HCT116 (cell line): Measurements from ENCODE around the gene FOXA1. TPM values are rescaled to one million over a fixed set of nuclear protein-coding genes. Genes with fewer than 3 reads are reported as not detected.

Source experiments
- ATAC-seq: fragments of 200-7000 bp; cut with Tn5 transposase; 2 replicates; pipeline ENCODE4 v1.9.1; 2020; ENCODE audit warnings: mild to moderate bottlenecking, moderate library complexity
- BruUV-seq: library from RNA; stranded (reverse); fragments of 400-500 nt; replicated peaks from 2 replicates; lab custom pipeline; 2021; lab: Mats Ljungman, UMichigan
- CTCF ChIA-PET: fragments of 300-600 bp; sonication (Branson Sonifier 250); formaldehyde crosslinking; loops from one replicate; lab custom pipeline; 2021; ENCODE audit warnings: antibody characterized with exemption; lab: Charles Lee
- POLR2A ChIA-PET: fragments of 300-600, 350-600 bp; sonication (Branson Sonifier 250); formaldehyde crosslinking; loops from one replicate; lab custom pipeline; 2021; ENCODE audit warnings: antibody characterized with exemption; lab: Charles Lee
- RAD21 ChIA-PET, 2 experiments: fragments of 300-600 bp; sonication (Branson Sonifier 250); formaldehyde crosslinking; loops; one replicate each; lab custom pipeline; 2023; ENCODE audit warnings: low total read pairs in 2 of 2; ENCODE audit not compliant: uncharacterized antibody in 2 of 2, unreplicated experiment in 2 of 2, low non-redundant PET in 1 of 2; lab: Charles Lee
- DNase-seq: peaks from one replicate; pipeline ENCODE4 v3.0.0-alpha.2; 2010; ENCODE audit warnings: low read depth, low spot score
- H2AFZ ChIP-seq: fragments of 200-600 bp; shearing (Covaris generic), sonication (generic); 2 replicates; pipeline ENCODE4 v1.6.1; 2017; ENCODE audit warnings: low read depth, mixed run types, mixed read lengths, antibody characterized with exemption, low read length; ENCODE audit not compliant: poor library complexity, severe bottlenecking
- H3K27ac ChIP-seq: 2 replicates; pipeline ENCODE4 v1.5.1; 2012; ENCODE audit warnings: low read depth, low read length
- H3K27me3 ChIP-seq: fragments of 200-600 bp; sonication (generic); 2 replicates; pipeline ENCODE4 v1.6.1; 2016; ENCODE audit warnings: mixed run types, low read length, mixed read lengths; ENCODE audit not compliant: insufficient read depth
- H3K36me3 ChIP-seq, 2 experiments: fragments of 200-500 bp in 1 of 2; fragments of 200-600 bp in 1 of 2; sonication (Bioruptor generic) in 1 of 2; sonication (generic) in 1 of 2; 2 replicates each; pipeline versions ENCODE4 v1.5.1 to v1.6.1; 2014 to 2016; ENCODE audit warnings: low read length in 2 of 2, inconsistent platforms in 1 of 2, mixed read lengths in 1 of 2, mixed run types in 1 of 2; ENCODE audit not compliant: insufficient read depth in 2 of 2, control insufficient read depth in 1 of 2
- H3K4me1 ChIP-seq, 2 experiments: fragments of 200-600 bp in 1 of 2; sonication (generic) in 1 of 2; 2 replicates each; pipeline versions ENCODE4 v1.5.1 to v1.6.1; 2012 to 2017; ENCODE audit warnings: low read length in 2 of 2, inconsistent platforms in 1 of 2, mild to moderate bottlenecking in 1 of 2, mixed read lengths in 1 of 2, mixed run types in 1 of 2, moderate library complexity in 1 of 2; ENCODE audit not compliant: insufficient read depth in 2 of 2, control insufficient read depth in 1 of 2
- H3K4me2 ChIP-seq: fragments of 200-600 bp; sonication (generic); 2 replicates; pipeline ENCODE4 v1.6.1; 2017; ENCODE audit warnings: mixed run types, low read length, mixed read lengths
- H3K4me3 ChIP-seq, 2 experiments: fragments of 200-600 bp in 1 of 2; sonication (generic) in 1 of 2; replicated peaks in 1 of 2; 2 replicates each; pipeline ENCODE4 v1.5.1; 2011 to 2016; ENCODE audit warnings: low read length in 2 of 2, control low read depth in 1 of 2, low read depth in 1 of 2, mild to moderate bottlenecking in 1 of 2, mixed read lengths in 1 of 2, mixed run types in 1 of 2
- H3K79me2 ChIP-seq: fragments of 200-600 bp; sonication (generic); 2 replicates; pipeline ENCODE4 v1.6.1; 2017; ENCODE audit warnings: mild to moderate bottlenecking, mixed run types, low read length, moderate library complexity, mixed read lengths; ENCODE audit not compliant: insufficient read depth
- H3K9ac ChIP-seq: fragments of 200-600 bp; sonication (generic); 2 replicates; pipeline ENCODE4 v1.6.1; 2016; ENCODE audit warnings: low read length, mixed read lengths
- H3K9me2 ChIP-seq: fragments of 200-600 bp; sonication (generic), shearing (Covaris generic); 2 replicates; pipeline ENCODE4 v1.6.1; 2017; ENCODE audit warnings: mixed run types, mild to moderate bottlenecking, moderate library complexity; ENCODE audit not compliant: insufficient read depth
- H3K9me3 ChIP-seq, 2 experiments: fragments of 200-500 bp in 1 of 2; fragments of 200-600 bp in 1 of 2; sonication (Bioruptor generic) in 1 of 2; sonication (generic) in 1 of 2; 2 replicates each; pipeline ENCODE4 v1.6.1; 2014 to 2017; ENCODE audit warnings: low read length in 2 of 2, mixed read lengths in 2 of 2, inconsistent platforms in 1 of 2, low read depth in 1 of 2, mild to moderate bottlenecking in 1 of 2, mixed run types in 1 of 2, moderate library complexity in 1 of 2; ENCODE audit not compliant: control insufficient read depth in 1 of 2, insufficient read depth in 1 of 2
- H4K20me1 ChIP-seq: fragments of 200-600 bp; sonication (generic), shearing (Covaris generic); 2 replicates; pipeline ENCODE4 v1.6.1; 2017; ENCODE audit warnings: mixed run types, mild to moderate bottlenecking, moderate library complexity; ENCODE audit not compliant: insufficient read depth
- CEBPB ChIP-seq: IDR thresholded peaks from 2 replicates; pipeline ENCODE4 v1.6.1; 2012; ENCODE audit warnings: low read depth
- EGR1 ChIP-seq: IDR thresholded peaks from 2 replicates; pipeline ENCODE4 v1.6.1; 2012; ENCODE audit warnings: low read depth
- ELF1 ChIP-seq: IDR thresholded peaks from 2 replicates; pipeline ENCODE4 v1.6.1; 2012; ENCODE audit warnings: low read depth, borderline replicate concordance
- EZH2phosphoT487 ChIP-seq: fragments of 200-600 bp; IDR thresholded peaks from 2 replicates; pipeline ENCODE4 v1.6.1; 2018; ENCODE audit warnings: antibody characterized with exemption, borderline replicate concordance
- FOSL1 ChIP-seq: IDR thresholded peaks from 2 replicates; pipeline ENCODE4 v1.6.1; 2012; ENCODE audit warnings: low read depth
- POLR2AphosphoS5 ChIP-seq: IDR thresholded peaks from 2 replicates; pipeline ENCODE4 v1.6.1; 2011; ENCODE audit warnings: mild to moderate bottlenecking, low read depth, low read length, moderate library complexity
- RAD21 ChIP-seq: IDR thresholded peaks from 2 replicates; pipeline ENCODE4 v1.6.1; 2012; ENCODE audit warnings: low read depth, mild to moderate bottlenecking
- SRF ChIP-seq: IDR thresholded peaks from 2 replicates; pipeline ENCODE4 v1.6.1; 2012; ENCODE audit warnings: low read depth
- TCF7L2 ChIP-seq: IDR thresholded peaks from 2 replicates; pipeline ENCODE4 v1.7.0; 2011; ENCODE audit warnings: borderline replicate concordance, inconsistent platforms; ENCODE audit not compliant: insufficient read depth, insufficient read length; ENCODE audit errors: extremely low read depth
- YY1 ChIP-seq: IDR thresholded peaks from 2 replicates; pipeline ENCODE4 v1.6.1; 2011; ENCODE audit warnings: low read length, low read depth, moderate library complexity, mild to moderate bottlenecking; ENCODE audit not compliant: insufficient replicate concordance; ENCODE audit errors: extremely low read depth
- ZFX ChIP-seq: fragments of 450-650 bp; IDR thresholded peaks from 2 replicates; pipeline ENCODE4 v1.6.1; 2017
- ZNF274 ChIP-seq: fragments of 200-500 bp; sonication (Bioruptor generic); IDR thresholded peaks from 2 replicates; pipeline ENCODE4 v1.6.1; 2014; ENCODE audit warnings: mild to moderate bottlenecking, low read depth, low read length, inconsistent platforms
- intact Hi-C: fragments of 100-400 bp; cut with micrococcal nuclease; formaldehyde crosslinking; loops from 2 replicates; pipeline ENCODE4 v1.10.0; 2022
- total RNA-seq: library from RNA; stranded (reverse); gene quantifications from one replicate; pipeline ENCODE4 v1.2.1, GENCODE V29; 2021; ENCODE audit not compliant: unreplicated experiment
- TF ChIP-seq, protein P1 (sequence below), 3 experiments: fragments of 200-600 bp in 1 of 3; sonication (generic) in 1 of 3; IDR thresholded peaks in 2 of 3; conservative IDR thresholded peaks in 1 of 3; 2 replicates each; pipeline ENCODE4 v1.5.1; 2012 to 2017; ENCODE audit warnings: low read depth in 2 of 3, low read length in 2 of 3, antibody characterized with exemption in 1 of 3, borderline replicate concordance in 1 of 3, control low read depth in 1 of 3, mild to moderate bottlenecking in 1 of 3, mixed read lengths in 1 of 3, mixed run types in 1 of 3, moderate library complexity in 1 of 3; ENCODE audit not compliant: insufficient read depth in 1 of 3
- TF ChIP-seq, protein P2 (sequence below): IDR thresholded peaks from 2 replicates; pipeline ENCODE4 v1.6.1; 2011; ENCODE audit warnings: mild to moderate bottlenecking, low read length, moderate library complexity; ENCODE audit not compliant: insufficient replicate concordance; ENCODE audit errors: extremely low read depth
- TF ChIP-seq, protein P3 (sequence below): IDR thresholded peaks from 2 replicates; pipeline ENCODE4 v1.6.1; 2012; ENCODE audit warnings: low read depth
- TF ChIP-seq, protein P4 (sequence below): IDR thresholded peaks from 2 replicates; pipeline ENCODE4 v1.6.1; 2012

The FOXA1 gene
- total RNA-seq, 1 experiment from 2014 or later = 1.3 TPM

DNA sequence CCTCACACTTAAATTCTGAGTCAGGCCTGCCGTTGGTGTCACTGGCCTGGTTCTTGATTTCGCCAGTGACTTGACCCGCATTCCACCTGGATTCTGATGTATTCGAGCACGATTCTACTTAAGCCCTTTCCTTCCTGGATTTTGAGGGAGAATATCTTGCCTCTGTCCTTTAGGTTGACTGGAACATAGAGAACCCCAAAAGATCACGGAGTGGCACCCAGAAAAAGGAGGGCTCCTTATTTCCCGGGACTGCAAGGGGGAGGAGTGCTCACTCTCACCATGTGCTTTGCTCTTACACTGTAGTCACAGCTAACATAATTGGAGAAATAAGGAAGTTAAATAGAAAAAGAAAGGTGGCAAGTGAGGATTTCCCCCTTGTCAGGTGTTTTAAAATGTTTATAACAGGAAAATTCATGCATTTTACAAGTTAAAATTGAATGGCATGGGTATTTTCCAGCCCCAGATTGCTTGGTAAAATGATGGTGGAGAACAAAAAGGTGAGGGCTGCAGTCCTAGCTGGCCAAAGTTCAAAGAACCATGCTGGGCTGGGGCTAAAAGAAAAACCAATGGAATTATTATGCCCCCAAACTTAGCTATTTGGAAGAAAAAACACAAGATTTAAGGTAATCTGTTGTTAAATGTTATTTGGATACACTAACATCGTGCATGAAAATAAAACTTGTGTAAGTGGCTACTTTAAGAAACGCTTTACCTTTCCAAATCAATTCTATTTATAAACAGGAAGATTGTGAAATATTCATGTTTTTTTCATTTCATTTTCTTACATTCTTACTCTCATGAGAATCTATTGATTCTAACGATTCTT, 8.9 kb downstream of the FOXA1 start:
- TF ChIP-seq ZNF274 (no peak), EGR1 (no peak), EZH2phosphoT487 (no peak), SRF (no peak), FOSL1 (no peak), RAD21 (no peak), TCF7L2 (no peak), POLR2AphosphoS5 (no peak), CEBPB (no peak), ZFX (no peak), ELF1 (no peak), YY1 (no peak)
- TF ChIP-seq, protein P1, sequence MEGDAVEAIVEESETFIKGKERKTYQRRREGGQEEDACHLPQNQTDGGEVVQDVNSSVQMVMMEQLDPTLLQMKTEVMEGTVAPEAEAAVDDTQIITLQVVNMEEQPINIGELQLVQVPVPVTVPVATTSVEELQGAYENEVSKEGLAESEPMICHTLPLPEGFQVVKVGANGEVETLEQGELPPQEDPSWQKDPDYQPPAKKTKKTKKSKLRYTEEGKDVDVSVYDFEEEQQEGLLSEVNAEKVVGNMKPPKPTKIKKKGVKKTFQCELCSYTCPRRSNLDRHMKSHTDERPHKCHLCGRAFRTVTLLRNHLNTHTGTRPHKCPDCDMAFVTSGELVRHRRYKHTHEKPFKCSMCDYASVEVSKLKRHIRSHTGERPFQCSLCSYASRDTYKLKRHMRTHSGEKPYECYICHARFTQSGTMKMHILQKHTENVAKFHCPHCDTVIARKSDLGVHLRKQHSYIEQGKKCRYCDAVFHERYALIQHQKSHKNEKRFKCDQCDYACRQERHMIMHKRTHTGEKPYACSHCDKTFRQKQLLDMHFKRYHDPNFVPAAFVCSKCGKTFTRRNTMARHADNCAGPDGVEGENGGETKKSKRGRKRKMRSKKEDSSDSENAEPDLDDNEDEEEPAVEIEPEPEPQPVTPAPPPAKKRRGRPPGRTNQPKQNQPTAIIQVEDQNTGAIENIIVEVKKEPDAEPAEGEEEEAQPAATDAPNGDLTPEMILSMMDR (IDR thresholded peaks at IDR 0.05 in 2 of 3, conservative IDR thresholded peaks at IDR 0.05 in 1 of 3; ENCODE audit: borderline replicate concordance in 1 of 3, insufficient read depth in 1 of 3, low read depth in 2 of 3, low read length in 2 of 3) = no peak
- TF ChIP-seq, protein P2, sequence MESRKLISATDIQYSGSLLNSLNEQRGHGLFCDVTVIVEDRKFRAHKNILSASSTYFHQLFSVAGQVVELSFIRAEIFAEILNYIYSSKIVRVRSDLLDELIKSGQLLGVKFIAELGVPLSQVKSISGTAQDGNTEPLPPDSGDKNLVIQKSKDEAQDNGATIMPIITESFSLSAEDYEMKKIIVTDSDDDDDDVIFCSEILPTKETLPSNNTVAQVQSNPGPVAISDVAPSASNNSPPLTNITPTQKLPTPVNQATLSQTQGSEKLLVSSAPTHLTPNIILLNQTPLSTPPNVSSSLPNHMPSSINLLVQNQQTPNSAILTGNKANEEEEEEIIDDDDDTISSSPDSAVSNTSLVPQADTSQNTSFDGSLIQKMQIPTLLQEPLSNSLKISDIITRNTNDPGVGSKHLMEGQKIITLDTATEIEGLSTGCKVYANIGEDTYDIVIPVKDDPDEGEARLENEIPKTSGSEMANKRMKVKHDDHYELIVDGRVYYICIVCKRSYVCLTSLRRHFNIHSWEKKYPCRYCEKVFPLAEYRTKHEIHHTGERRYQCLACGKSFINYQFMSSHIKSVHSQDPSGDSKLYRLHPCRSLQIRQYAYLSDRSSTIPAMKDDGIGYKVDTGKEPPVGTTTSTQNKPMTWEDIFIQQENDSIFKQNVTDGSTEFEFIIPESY = no peak
- TF ChIP-seq, protein P3, sequence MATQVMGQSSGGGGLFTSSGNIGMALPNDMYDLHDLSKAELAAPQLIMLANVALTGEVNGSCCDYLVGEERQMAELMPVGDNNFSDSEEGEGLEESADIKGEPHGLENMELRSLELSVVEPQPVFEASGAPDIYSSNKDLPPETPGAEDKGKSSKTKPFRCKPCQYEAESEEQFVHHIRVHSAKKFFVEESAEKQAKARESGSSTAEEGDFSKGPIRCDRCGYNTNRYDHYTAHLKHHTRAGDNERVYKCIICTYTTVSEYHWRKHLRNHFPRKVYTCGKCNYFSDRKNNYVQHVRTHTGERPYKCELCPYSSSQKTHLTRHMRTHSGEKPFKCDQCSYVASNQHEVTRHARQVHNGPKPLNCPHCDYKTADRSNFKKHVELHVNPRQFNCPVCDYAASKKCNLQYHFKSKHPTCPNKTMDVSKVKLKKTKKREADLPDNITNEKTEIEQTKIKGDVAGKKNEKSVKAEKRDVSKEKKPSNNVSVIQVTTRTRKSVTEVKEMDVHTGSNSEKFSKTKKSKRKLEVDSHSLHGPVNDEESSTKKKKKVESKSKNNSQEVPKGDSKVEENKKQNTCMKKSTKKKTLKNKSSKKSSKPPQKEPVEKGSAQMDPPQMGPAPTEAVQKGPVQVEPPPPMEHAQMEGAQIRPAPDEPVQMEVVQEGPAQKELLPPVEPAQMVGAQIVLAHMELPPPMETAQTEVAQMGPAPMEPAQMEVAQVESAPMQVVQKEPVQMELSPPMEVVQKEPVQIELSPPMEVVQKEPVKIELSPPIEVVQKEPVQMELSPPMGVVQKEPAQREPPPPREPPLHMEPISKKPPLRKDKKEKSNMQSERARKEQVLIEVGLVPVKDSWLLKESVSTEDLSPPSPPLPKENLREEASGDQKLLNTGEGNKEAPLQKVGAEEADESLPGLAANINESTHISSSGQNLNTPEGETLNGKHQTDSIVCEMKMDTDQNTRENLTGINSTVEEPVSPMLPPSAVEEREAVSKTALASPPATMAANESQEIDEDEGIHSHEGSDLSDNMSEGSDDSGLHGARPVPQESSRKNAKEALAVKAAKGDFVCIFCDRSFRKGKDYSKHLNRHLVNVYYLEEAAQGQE = no peak
- TF ChIP-seq, protein P4, sequence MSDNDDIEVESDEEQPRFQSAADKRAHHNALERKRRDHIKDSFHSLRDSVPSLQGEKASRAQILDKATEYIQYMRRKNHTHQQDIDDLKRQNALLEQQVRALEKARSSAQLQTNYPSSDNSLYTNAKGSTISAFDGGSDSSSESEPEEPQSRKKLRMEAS = no peak

More for the DNA sequence above, 8.9 kb downstream of the FOXA1 start:
- H3K4me1 ChIP-seq = peaks cover 5 to 26% of the 10 kb centered on the region in 2 experiments
- H2AFZ ChIP-seq = no peak overlapping the region
- no TSS peak for BruUV-seq
- no peak overlapping the region for H3K4me2 ChIP-seq
- CTCF ChIA-PET = no interaction called here
- POLR2A ChIA-PET = no interaction called here
- ATAC-seq (no peak), DNase-seq (no peak)
- no peak overlapping the region for H3K4me3 ChIP-seq
- H3K9ac ChIP-seq = no peak overlapping the region
- no peaks in the 10 kb centered on the region for H4K20me1 ChIP-seq
- H3K79me2 ChIP-seq = no peaks in the 10 kb centered on the region
- no peak overlapping the region for H3K27ac ChIP-seq
- no peaks in the 10 kb centered on the region for H3K9me3 ChIP-seq
- H3K36me3 ChIP-seq = no peaks in the 10 kb centered on the region
- no peaks in the 10 kb centered on the region for H3K27me3 ChIP-seq
- H3K9me2 ChIP-seq = no peaks in the 10 kb centered on the region
- intact Hi-C loops = no loop called here
- RAD21 ChIA-PET = no interaction called here
